GM12878 (cell line): ENCODE measurements around the gene NSUN2. TPM values are rescaled to one million over a fixed set of nuclear protein-coding genes. Genes with fewer than 3 reads are reported as not detected.
A peak's percentile ranks its signal among the peaks of the same experiment; 100 is the strongest.

Source experiments
- BHLHE40 ChIP-seq, 2 experiments: fragments of 450-650 bp in 1 of 2; IDR thresholded peaks; 2 replicates each; pipeline ENCODE4 v1.6.1; 2011 to 2017; ENCODE audit warnings: low read depth in 2 of 2, borderline replicate concordance in 1 of 2, improper control_type of control experiment in 1 of 2, low read length in 1 of 2, mild to moderate bottlenecking in 1 of 2
- CHD2 ChIP-seq: IDR thresholded peaks from 2 replicates; pipeline ENCODE4 v1.6.1; 2011; ENCODE audit warnings: low read depth, low read length, improper control_type of control experiment, borderline replicate concordance
- FOS ChIP-seq: IDR thresholded peaks from 3 replicates; pipeline ENCODE4 v1.6.1; 2011; ENCODE audit warnings: borderline replicate concordance; ENCODE audit not compliant: insufficient read length; ENCODE audit errors: extremely low read depth
- GABPA ChIP-seq: IDR thresholded peaks from 2 replicates; pipeline ENCODE4 v1.6.1; 2014; ENCODE audit warnings: antibody characterized with exemption, low read depth, mild to moderate bottlenecking, inconsistent platforms
- MYB ChIP-seq: fragments of 150-350 bp; IDR thresholded peaks from 2 replicates; pipeline ENCODE4 v1.6.1; 2014; ENCODE audit warnings: mild to moderate bottlenecking, low read depth, low read length, borderline replicate concordance
- POLR2A ChIP-seq: IDR thresholded peaks from 2 replicates; pipeline ENCODE4 v1.6.1; 2011; ENCODE audit warnings: low read depth, mild to moderate bottlenecking, low read length
- RBBP5 ChIP-seq: fragments of 200-600 bp; sonication (generic); conservative IDR thresholded peaks from 2 replicates; pipeline ENCODE4 v1.6.1; 2016
- SMARCA5 ChIP-seq: fragments of 450-650 bp; IDR thresholded peaks from 2 replicates; pipeline ENCODE4 v1.6.1; 2017; ENCODE audit warnings: mild to moderate bottlenecking
- SPI1 ChIP-seq: IDR thresholded peaks from 2 replicates; pipeline ENCODE4 v1.6.1; 2011; ENCODE audit warnings: low read depth, mild to moderate bottlenecking, low read length, moderate library complexity, borderline replicate concordance; ENCODE audit not compliant: insufficient read depth
- TCF7 ChIP-seq: IDR thresholded peaks from 2 replicates; pipeline ENCODE4 v1.6.1; 2014; ENCODE audit warnings: antibody characterized with exemption, borderline replicate concordance
- YY1 ChIP-seq: IDR thresholded peaks from 2 replicates; pipeline ENCODE4 v1.6.1; 2011; ENCODE audit warnings: low read depth, mild to moderate bottlenecking, low read length
- ZNF274 ChIP-seq: IDR thresholded peaks from one replicate; pipeline ENCODE4 v1.8.0; 2011; ENCODE audit not compliant: insufficient read length, insufficient read depth
- polyA plus RNA-seq, 11 experiments: library from polyadenylated mRNA; depleted of rRNA in 4 of 11; unstranded in 6 of 11; stranded (reverse) in 5 of 11; fragments of >200 nt; fragmentation: Nextera tagmentation in 4 of 11; fragmentation: Illumina TruSeq in 1 of 11; extraction: Ambion mirVana in 4 of 11; extraction: Trizol in 1 of 11; gene quantifications; 1 replicate in 1 of 11; 2 replicates in 10 of 11; pipeline versions ENCODE4 v1.2.1 to v1.2.3, GENCODE V29; 2011 to 2016; ENCODE audit warnings: inconsistent platforms in 2 of 11, missing spikeins in 2 of 11, low read depth in 1 of 11
- total RNA-seq, 4 experiments: library from RNA; depleted of rRNA in 3 of 4; stranded (reverse); fragments of >200 nt in 3 of 4; fragmentation: Illumina TruSeq in 1 of 4; extraction: Trizol in 1 of 4; gene quantifications; 2 replicates each; pipeline versions ENCODE4 v1.2.1 to v1.2.3, GENCODE V29; 2013 to 2021
- TF ChIP-seq, protein P1 (sequence below): fragments of 450-650 bp; IDR thresholded peaks from 2 replicates; pipeline ENCODE4 v1.6.1; 2018; ENCODE audit warnings: borderline replicate concordance, mild to moderate bottlenecking; ENCODE audit not compliant: partially characterized antibody
- TF ChIP-seq, protein P2 (sequence below): fragments of 450-650 bp; IDR thresholded peaks from 2 replicates; pipeline ENCODE4 v1.6.1; 2017; ENCODE audit warnings: low read depth, mild to moderate bottlenecking, moderate library complexity
- TF ChIP-seq, protein P3 (sequence below): fragments of 450-650 bp; IDR thresholded peaks from 2 replicates; pipeline ENCODE4 v1.6.1; 2017; ENCODE audit warnings: mild to moderate bottlenecking, moderate library complexity
- TF ChIP-seq, protein P4 (sequence below): IDR thresholded peaks from 2 replicates; pipeline ENCODE4 v1.6.1; 2012; ENCODE audit warnings: improper control_type of control experiment, low read depth, low read length; ENCODE audit not compliant: insufficient replicate concordance

NSUN2 gene
- total and polyA plus RNA-seq, 10 of the 15 experiments (the other 5 are each of a cell fraction or from before 2014, with no cell fraction given): 8.0 to 112 (median 91.1) TPM

DNA sequence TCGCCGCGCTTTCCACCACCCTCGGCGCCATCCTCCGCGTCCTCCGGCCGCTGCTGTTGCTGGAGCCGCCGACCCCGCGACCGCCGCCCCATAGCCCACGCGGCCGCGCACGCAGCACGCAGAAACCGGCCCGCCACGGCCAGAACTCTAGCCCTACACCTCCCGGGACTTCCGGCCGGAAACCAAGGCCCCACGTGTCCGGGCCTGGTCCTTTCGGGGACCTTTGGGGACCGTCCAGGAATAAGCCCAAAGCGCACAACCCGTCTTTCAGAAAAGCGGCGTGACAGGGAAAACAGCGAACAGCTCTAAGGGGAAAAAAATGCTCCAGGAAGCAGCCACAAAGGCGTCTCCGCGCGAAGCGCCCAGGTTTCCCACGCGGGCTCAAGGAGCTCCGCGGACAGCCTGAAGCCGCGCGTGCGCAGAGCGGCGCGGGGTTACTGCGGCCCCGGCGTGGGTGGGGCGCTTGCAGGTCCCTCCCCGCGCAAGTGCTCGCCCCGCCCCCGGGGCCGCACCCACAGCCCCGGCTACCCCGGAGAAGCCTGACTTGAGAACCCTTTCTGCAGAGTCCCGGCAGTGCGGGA, at the start of gene NSUN2, which contains the start of gene SRD5A1 (continued):
- TF ChIP-seq, protein P1, sequence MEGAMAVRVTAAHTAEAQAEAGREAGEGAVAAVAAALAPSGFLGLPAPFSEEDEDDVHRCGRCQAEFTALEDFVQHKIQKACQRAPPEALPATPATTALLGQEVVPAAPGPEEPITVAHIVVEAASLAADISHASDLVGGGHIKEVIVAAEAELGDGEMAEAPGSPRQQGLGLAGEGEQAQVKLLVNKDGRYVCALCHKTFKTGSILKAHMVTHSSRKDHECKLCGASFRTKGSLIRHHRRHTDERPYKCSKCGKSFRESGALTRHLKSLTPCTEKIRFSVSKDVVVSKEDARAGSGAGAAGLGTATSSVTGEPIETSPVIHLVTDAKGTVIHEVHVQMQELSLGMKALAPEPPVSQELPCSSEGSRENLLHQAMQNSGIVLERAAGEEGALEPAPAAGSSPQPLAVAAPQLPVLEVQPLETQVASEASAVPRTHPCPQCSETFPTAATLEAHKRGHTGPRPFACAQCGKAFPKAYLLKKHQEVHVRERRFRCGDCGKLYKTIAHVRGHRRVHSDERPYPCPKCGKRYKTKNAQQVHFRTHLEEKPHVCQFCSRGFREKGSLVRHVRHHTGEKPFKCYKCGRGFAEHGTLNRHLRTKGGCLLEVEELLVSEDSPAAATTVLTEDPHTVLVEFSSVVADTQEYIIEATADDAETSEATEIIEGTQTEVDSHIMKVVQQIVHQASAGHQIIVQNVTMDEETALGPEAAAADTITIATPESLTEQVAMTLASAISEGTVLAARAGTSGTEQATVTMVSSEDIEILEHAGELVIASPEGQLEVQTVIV: peak; percentile 59
- no peak for TF ChIP-seq SMARCA5
- no peak for TF ChIP-seq TCF7
- TF ChIP-seq BHLHE40 (IDR thresholded peaks at IDR 0.05; ENCODE audit: borderline replicate concordance in 1 of 2, low read depth in 2 of 2, low read length in 1 of 2): peak in 1 of 2 experiments; percentile 68; a peak in 2 of 4 replicates
- 0 out of 2 replicates have a peak, but pooled peaks have one; percentile 52 for TF ChIP-seq RBBP5
- TF ChIP-seq, protein P2, sequence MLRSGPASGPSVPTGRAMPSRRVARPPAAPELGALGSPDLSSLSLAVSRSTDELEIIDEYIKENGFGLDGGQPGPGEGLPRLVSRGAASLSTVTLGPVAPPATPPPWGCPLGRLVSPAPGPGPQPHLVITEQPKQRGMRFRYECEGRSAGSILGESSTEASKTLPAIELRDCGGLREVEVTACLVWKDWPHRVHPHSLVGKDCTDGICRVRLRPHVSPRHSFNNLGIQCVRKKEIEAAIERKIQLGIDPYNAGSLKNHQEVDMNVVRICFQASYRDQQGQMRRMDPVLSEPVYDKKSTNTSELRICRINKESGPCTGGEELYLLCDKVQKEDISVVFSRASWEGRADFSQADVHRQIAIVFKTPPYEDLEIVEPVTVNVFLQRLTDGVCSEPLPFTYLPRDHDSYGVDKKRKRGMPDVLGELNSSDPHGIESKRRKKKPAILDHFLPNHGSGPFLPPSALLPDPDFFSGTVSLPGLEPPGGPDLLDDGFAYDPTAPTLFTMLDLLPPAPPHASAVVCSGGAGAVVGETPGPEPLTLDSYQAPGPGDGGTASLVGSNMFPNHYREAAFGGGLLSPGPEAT: peak; percentile 84
- TF ChIP-seq ZNF274: no peak
- peak; percentile 81 for TF ChIP-seq GABPA
- TF ChIP-seq POLR2A: peak; percentile 93
- TF ChIP-seq SPI1: no peak
- peak; percentile 98 for TF ChIP-seq MYB
- TF ChIP-seq CHD2: no peak
- TF ChIP-seq YY1: 0 out of 2 replicates have a peak, but pooled peaks have one; percentile 37
- TF ChIP-seq FOS: no peak
- TF ChIP-seq, protein P3, sequence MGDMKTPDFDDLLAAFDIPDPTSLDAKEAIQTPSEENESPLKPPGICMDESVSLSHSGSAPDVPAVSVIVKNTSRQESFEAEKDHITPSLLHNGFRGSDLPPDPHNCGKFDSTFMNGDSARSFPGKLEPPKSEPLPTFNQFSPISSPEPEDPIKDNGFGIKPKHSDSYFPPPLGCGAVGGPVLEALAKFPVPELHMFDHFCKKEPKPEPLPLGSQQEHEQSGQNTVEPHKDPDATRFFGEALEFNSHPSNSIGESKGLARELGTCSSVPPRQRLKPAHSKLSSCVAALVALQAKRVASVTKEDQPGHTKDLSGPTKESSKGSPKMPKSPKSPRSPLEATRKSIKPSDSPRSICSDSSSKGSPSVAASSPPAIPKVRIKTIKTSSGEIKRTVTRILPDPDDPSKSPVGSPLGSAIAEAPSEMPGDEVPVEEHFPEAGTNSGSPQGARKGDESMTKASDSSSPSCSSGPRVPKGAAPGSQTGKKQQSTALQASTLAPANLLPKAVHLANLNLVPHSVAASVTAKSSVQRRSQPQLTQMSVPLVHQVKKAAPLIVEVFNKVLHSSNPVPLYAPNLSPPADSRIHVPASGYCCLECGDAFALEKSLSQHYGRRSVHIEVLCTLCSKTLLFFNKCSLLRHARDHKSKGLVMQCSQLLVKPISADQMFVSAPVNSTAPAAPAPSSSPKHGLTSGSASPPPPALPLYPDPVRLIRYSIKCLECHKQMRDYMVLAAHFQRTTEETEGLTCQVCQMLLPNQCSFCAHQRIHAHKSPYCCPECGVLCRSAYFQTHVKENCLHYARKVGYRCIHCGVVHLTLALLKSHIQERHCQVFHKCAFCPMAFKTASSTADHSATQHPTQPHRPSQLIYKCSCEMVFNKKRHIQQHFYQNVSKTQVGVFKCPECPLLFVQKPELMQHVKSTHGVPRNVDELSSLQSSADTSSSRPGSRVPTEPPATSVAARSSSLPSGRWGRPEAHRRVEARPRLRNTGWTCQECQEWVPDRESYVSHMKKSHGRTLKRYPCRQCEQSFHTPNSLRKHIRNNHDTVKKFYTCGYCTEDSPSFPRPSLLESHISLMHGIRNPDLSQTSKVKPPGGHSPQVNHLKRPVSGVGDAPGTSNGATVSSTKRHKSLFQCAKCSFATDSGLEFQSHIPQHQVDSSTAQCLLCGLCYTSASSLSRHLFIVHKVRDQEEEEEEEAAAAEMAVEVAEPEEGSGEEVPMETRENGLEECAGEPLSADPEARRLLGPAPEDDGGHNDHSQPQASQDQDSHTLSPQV: 0 out of 2 replicates have a peak, but pooled peaks have one; percentile 74
- TF ChIP-seq, protein P4, sequence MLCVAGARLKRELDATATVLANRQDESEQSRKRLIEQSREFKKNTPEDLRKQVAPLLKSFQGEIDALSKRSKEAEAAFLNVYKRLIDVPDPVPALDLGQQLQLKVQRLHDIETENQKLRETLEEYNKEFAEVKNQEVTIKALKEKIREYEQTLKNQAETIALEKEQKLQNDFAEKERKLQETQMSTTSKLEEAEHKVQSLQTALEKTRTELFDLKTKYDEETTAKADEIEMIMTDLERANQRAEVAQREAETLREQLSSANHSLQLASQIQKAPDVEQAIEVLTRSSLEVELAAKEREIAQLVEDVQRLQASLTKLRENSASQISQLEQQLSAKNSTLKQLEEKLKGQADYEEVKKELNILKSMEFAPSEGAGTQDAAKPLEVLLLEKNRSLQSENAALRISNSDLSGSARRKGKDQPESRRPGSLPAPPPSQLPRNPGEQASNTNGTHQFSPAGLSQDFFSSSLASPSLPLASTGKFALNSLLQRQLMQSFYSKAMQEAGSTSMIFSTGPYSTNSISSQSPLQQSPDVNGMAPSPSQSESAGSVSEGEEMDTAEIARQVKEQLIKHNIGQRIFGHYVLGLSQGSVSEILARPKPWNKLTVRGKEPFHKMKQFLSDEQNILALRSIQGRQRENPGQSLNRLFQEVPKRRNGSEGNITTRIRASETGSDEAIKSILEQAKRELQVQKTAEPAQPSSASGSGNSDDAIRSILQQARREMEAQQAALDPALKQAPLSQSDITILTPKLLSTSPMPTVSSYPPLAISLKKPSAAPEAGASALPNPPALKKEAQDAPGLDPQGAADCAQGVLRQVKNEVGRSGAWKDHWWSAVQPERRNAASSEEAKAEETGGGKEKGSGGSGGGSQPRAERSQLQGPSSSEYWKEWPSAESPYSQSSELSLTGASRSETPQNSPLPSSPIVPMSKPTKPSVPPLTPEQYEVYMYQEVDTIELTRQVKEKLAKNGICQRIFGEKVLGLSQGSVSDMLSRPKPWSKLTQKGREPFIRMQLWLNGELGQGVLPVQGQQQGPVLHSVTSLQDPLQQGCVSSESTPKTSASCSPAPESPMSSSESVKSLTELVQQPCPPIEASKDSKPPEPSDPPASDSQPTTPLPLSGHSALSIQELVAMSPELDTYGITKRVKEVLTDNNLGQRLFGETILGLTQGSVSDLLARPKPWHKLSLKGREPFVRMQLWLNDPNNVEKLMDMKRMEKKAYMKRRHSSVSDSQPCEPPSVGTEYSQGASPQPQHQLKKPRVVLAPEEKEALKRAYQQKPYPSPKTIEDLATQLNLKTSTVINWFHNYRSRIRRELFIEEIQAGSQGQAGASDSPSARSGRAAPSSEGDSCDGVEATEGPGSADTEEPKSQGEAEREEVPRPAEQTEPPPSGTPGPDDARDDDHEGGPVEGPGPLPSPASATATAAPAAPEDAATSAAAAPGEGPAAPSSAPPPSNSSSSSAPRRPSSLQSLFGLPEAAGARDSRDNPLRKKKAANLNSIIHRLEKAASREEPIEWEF: no peak
